NCI-H345 (cell line): ENCODE data around the gene SIL1.
"Not testable (repeated sequence)": the region's sequence is repeated elsewhere in the genome, so short reads cannot be mapped to it uniquely, and the experiment has no call there.

Experiments
- DNase-seq: peaks from one replicate; lab custom pipeline; 2025; lab: John Stamatoyannopoulos, UW

SIL1 gene

GRCh38 chr5:139140591-139141071 is 57.5 kb downstream of the SIL1 start:
- DNase-seq: no peak

GRCh38 chr5:139138809-139139208 is 59.4 kb downstream of the SIL1 start:
- DNase-seq: peak; percentile 87

- DNase-seq: no peak
These were observed 60.1 kb downstream of the SIL1 start for GRCh38 chr5:139138109-139138508.

- DNase-seq: peak; percentile 37
These were observed 60.5 kb downstream of the SIL1 start for GRCh38 chr5:139137697-139138096.

- peak; percentile 49 for DNase-seq
These were observed 63.3 kb downstream of the SIL1 start for GRCh38 chr5:139134906-139135305.

GRCh38 chr5:139133282-139133681 is 64.9 kb downstream of the SIL1 start:
- peak; percentile 95 for DNase-seq

GRCh38 chr5:139132515-139132914 is 65.7 kb downstream of the SIL1 start:
- no peak for DNase-seq

- DNase-seq: no peak
These were observed 66.2 kb downstream of the SIL1 start for GRCh38 chr5:139131921-139132432.

GRCh38 chr5:139131465-139131864 is 66.7 kb downstream of the SIL1 start:
- DNase-seq: peak; percentile 86

- DNase-seq: peak; percentile 36
These were observed 67.1 kb downstream of the SIL1 start for GRCh38 chr5:139131062-139131461.

GRCh38 chr5:139130214-139130613 is 68.0 kb downstream of the SIL1 start:
- no peak for DNase-seq

GRCh38 chr5:139126711-139127111 is 71.5 kb downstream of the SIL1 start:
- DNase-seq: no peak

- no peak for DNase-seq
These were observed 72.2 kb downstream of the SIL1 start for GRCh38 chr5:139125991-139126390.

- no peak for DNase-seq
These were observed 73.2 kb downstream of the SIL1 start for GRCh38 chr5:139124774-139125520.

GRCh38 chr5:139121120-139121519 is 77.0 kb downstream of the SIL1 start:
- no peak for DNase-seq

- DNase-seq: no peak
These were observed 77.6 kb downstream of the SIL1 start for GRCh38 chr5:139120521-139120920.

- no peak for DNase-seq
These were observed 79.4 kb downstream of the SIL1 start for GRCh38 chr5:139118804-139119203.

- no peak for DNase-seq
These were observed 80.8 kb downstream of the SIL1 start for GRCh38 chr5:139117342-139117884.

- DNase-seq: no peak
These were observed 82.0 kb downstream of the SIL1 start for GRCh38 chr5:139116100-139116655.

- DNase-seq: no peak
These were observed 84.3 kb downstream of the SIL1 start for GRCh38 chr5:139113892-139114291.

- DNase-seq: not testable (repeated sequence)
These were observed 85.8 kb downstream of the SIL1 start for GRCh38 chr5:139112362-139112761.

GRCh38 chr5:139110526-139111168 is 87.5 kb downstream of the SIL1 start:
- DNase-seq: peak; percentile 24
